Measurements from ENCODE around the gene FAM83G. TPM values are rescaled to one million over a fixed set of nuclear protein-coding genes. Genes with fewer than 3 reads are reported as not detected.

Gene FAM83G
- total and polyA plus RNA-seq, 8 donors: 8.2 to 41.1 (median 14.2) TPM

GRCh38 chr17:18921912-18922451 lies 82.6 kb downstream of the FAM83G start:
- Histone ChIP-seq H3K36me3 (peaks cover 0 to 39% (median 24%) of the 10 kb centered on the region in 4 donors), H3K4me1 (peaks cover 14 to 47% (median 28%) of the 10 kb centered on the region in 4 donors), H3K4me3 (no peak overlapping the region), H3K9me3 (no peaks in the 10 kb centered on the region), H3K27me3 (no peaks in the 10 kb centered on the region), H3K27ac (peak overlapping the region in 4 of 5 donors; percentile 27 to 67 (median 49))
- DNase-seq: peak in 1 of 2 donors; percentile 48
- intact Hi-C loops (cut with DNase I; ENCODE audit: low total_unique reads): no loop called here
- TF ChIP-seq POLR2AphosphoS5 (IDR thresholded peaks at IDR 0.05) (no peak), CTCF (IDR thresholded peaks at IDR 0.05) (no peak), POLR2A (IDR thresholded peaks at IDR 0.05) (no peak), EP300 (IDR thresholded peaks at IDR 0.05) (no peak)
- WGBS, 5 donors: 42 to 64% (median 50%) methylated on average over 4 of the region's 4 CpGs

- peaks cover 14 to 47% (median 28%) of the 10 kb centered on the region in 4 donors for H3K4me1 ChIP-seq
- DNase-seq: no peak
- H3K4me3 ChIP-seq: no peak overlapping the region
- no peaks in the 10 kb centered on the region for H3K9me3 ChIP-seq
- TF ChIP-seq EP300 (IDR thresholded peaks at IDR 0.05) (no peak), POLR2AphosphoS5 (IDR thresholded peaks at IDR 0.05) (no peak), CTCF (IDR thresholded peaks at IDR 0.05) (no peak), POLR2A (IDR thresholded peaks at IDR 0.05) (no peak)
- H3K36me3 ChIP-seq: peaks cover 5 to 40% (median 28%) of the 10 kb centered on the region in 4 donors
- intact Hi-C loops (cut with DNase I; ENCODE audit: low total_unique reads): no loop called here
- H3K27me3 ChIP-seq: no peaks in the 10 kb centered on the region
- WGBS, 5 donors: 60 to 80% (median 68%) methylated on average over 2 of the region's 2 CpGs
- H3K27ac ChIP-seq: peak overlapping the region in 4 of 5 donors; percentile 27 to 67 (median 49)
Observed at GRCh38 chr17:18921485-18921884, 83.1 kb downstream of the FAM83G start.

- Histone ChIP-seq H3K4me1 (peaks cover 14 to 47% (median 28%) of the 10 kb centered on the region in 4 donors), H3K9me3 (no peaks in the 10 kb centered on the region), H3K4me3 (no peak overlapping the region), H3K27me3 (no peaks in the 10 kb centered on the region), H3K36me3 (peaks cover 10 to 46% (median 33%) of the 10 kb centered on the region in 4 donors), H3K27ac (peak overlapping the region in 4 of 5 donors; percentile 27 to 67 (median 49))
- intact Hi-C loops (cut with DNase I; ENCODE audit: low total_unique reads): no loop called here
- WGBS, 5 donors: 20 to 39% (median 32%) methylated on average over 6 of the region's 6 CpGs
- no peak for TF ChIP-seq EP300 (IDR thresholded peaks at IDR 0.05)
- no peak for TF ChIP-seq CTCF (IDR thresholded peaks at IDR 0.05)
- no peak for TF ChIP-seq POLR2A (IDR thresholded peaks at IDR 0.05)
- no peak for TF ChIP-seq POLR2AphosphoS5 (IDR thresholded peaks at IDR 0.05)
- no peak for DNase-seq
Observed at GRCh38 chr17:18920911-18921441, 83.6 kb downstream of the FAM83G start.

- peak; percentile 36 to 43 for DNase-seq
- peaks cover 10 to 48% (median 39%) of the 10 kb centered on the region in 4 donors for H3K36me3 ChIP-seq
- intact Hi-C loops (cut with DNase I; ENCODE audit: low total_unique reads): no loop called here
- no peak overlapping the region for H3K4me3 ChIP-seq
- H3K4me1 ChIP-seq: peaks cover 7 to 47% (median 28%) of the 10 kb centered on the region in 4 donors
- WGBS, 5 donors: 40 to 75% (median 61%) methylated on average over 6 of the region's 6 CpGs
- TF ChIP-seq EP300 (IDR thresholded peaks at IDR 0.05): no peak
- TF ChIP-seq POLR2AphosphoS5 (IDR thresholded peaks at IDR 0.05): peak in 1 of 3 donors; percentile 27
- peak overlapping the region; percentile 25 to 67 (median 58) for H3K27ac ChIP-seq
- H3K27me3 ChIP-seq: no peaks in the 10 kb centered on the region
- no peaks in the 10 kb centered on the region for H3K9me3 ChIP-seq
Observed at GRCh38 chr17:18919963-18920362, 84.6 kb downstream of the FAM83G start.

Small RNAs within 50 kb of the gene (small RNA-seq; reads per million reads assigned to genes)
- gene AC090286.3 (0 reads per million in 4 donors), gene RF00324 (0 reads per million in 4 donors)

Other genes with a start within 250 kb of the FAM83G start
- gene TVP23B, start 223.6 kb downstream of the FAM83G start, total RNA-seq: 10 to 100 TPM in 3 of 5 donors, 1 to 10 TPM in 2; 2.9 to 93.4 (median 11.9) TPM
- gene TVP23B, start 223.6 kb downstream of the FAM83G start, polyA plus RNA-seq: 10 to 100 TPM; 22.0 to 27.5 (median 25.7) TPM
- gene PRPSAP2, start 146.6 kb downstream of the FAM83G start, total RNA-seq: 100 to 1,000 TPM in 2 of 5 donors, 10 to 100 TPM in 2, 1 to 10 TPM in 1; 5.3 to 478 (median 39.7) TPM
- 10 to 100 TPM; 16.8 to 24.7 (median 18.1) TPM for gene PRPSAP2, start 146.6 kb downstream of the FAM83G start, polyA plus RNA-seq
- gene SLC5A10, start 52.6 kb downstream of the FAM83G start, total RNA-seq: not detected
- under 1 TPM; 0.06 to 0.46 (median 0.13) TPM for gene SLC5A10, start 52.6 kb downstream of the FAM83G start, polyA plus RNA-seq
- 10 to 100 TPM in 1 of 5 donors, 1 to 10 TPM in 3, under 1 TPM in 1; 0.87 to 92.2 (median 2.0) TPM for gene GRAP, start 42.2 kb upstream of the FAM83G start, total RNA-seq
- gene GRAP, start 42.2 kb upstream of the FAM83G start, polyA plus RNA-seq: 1 to 10 TPM; 2.6 to 4.1 (median 3.3) TPM
- gene GRAPL, start 122.8 kb upstream of the FAM83G start, total RNA-seq: 1 to 10 TPM in 1 of 5 donors, not detected in 4; 2.9 TPM
- gene GRAPL, start 122.8 kb upstream of the FAM83G start, polyA plus RNA-seq: under 1 TPM in 2 of 3 donors, not detected in 1; 0.31 to 0.58 TPM
- gene EPN2, start 232.6 kb upstream of the FAM83G start, total RNA-seq: 10 to 100 TPM; 24.5 to 71.9 (median 32.1) TPM
- gene EPN2, start 232.6 kb upstream of the FAM83G start, polyA plus RNA-seq: 10 to 100 TPM; 10.7 to 21.1 (median 11.9) TPM